T-cell (primary cell): Measurements from ENCODE around the gene CCDC70. TPM values are rescaled to one million over a fixed set of nuclear protein-coding genes. Genes with fewer than 3 reads are reported as not detected.
A peak's percentile ranks its signal among the peaks of the same experiment; 100 is the strongest.

Experiments used
- ATAC-seq, 4 experiments: fragments of 200-7000 bp in 3 of 4; fragments of 150-1000 bp in 1 of 4; cut with Tn5 transposase; replicated peaks in 1 of 4; 1 replicate in 3 of 4; 2 replicates in 1 of 4; pipeline ENCODE4 v1.10.0; 2021; ENCODE audit warnings: moderate library complexity in 3 of 4, mild to moderate bottlenecking in 2 of 4, moderate number of reproducible peaks in 1 of 4
- CTCF ChIA-PET, 2 donors: fragments of 300-600 bp; sonication (Branson Sonifier 250); formaldehyde crosslinking; loops; one replicate each; lab custom pipeline; 2022; ENCODE audit warnings: antibody characterized with exemption in 2 of 2; lab: Charles Lee
- POLR2A ChIA-PET, 2 donors: fragments of 300-600 bp; sonication (Branson Sonifier 250); formaldehyde crosslinking; loops; one replicate each; lab custom pipeline; 2022; ENCODE audit warnings: antibody characterized with exemption in 2 of 2; lab: Charles Lee
- DNase-seq, 35 experiments: peaks; one replicate each; pipeline versions ENCODE4 v3.0.0 to v3.0.0-alpha.2; 2013 to 2023
- H3K27ac ChIP-seq: one replicate; pipeline ENCODE4 v1.5.1; 2013; ENCODE audit warnings: low read length
- H3K27me3 ChIP-seq, 2 experiments: replicated peaks in 1 of 2; 1 replicate in 1 of 2; 2 replicates in 1 of 2; pipeline versions ENCODE4 v1.6.1 to v1.7.0; 2013; ENCODE audit warnings: low read length in 1 of 2, mixed read lengths in 1 of 2; ENCODE audit not compliant: control insufficient read depth in 2 of 2, insufficient read depth in 2 of 2; ENCODE audit errors: extremely low read depth in 1 of 2
- H3K36me3 ChIP-seq, 2 donors: 1 replicate in 1 of 2; 2 replicates in 1 of 2; pipeline versions ENCODE4 v1.6.1 to v1.7.0; 2013; ENCODE audit warnings: low read length in 1 of 2; ENCODE audit not compliant: control insufficient read depth in 2 of 2, insufficient read depth in 1 of 2; ENCODE audit errors: extremely low read depth in 1 of 2
- H3K4me1 ChIP-seq, 2 experiments: 1 replicate in 1 of 2; 2 replicates in 1 of 2; pipeline versions ENCODE4 v1.6.1 to v1.7.0; 2013; ENCODE audit warnings: low read length in 2 of 2, mixed read lengths in 1 of 2; ENCODE audit not compliant: insufficient read depth in 2 of 2, control insufficient read depth in 1 of 2; ENCODE audit errors: extremely low read depth in 1 of 2
- H3K4me3 ChIP-seq, 2 donors: 1 replicate in 1 of 2; 2 replicates in 1 of 2; pipeline versions ENCODE4 v1.5.1 to v1.7.0; 2013; ENCODE audit warnings: mild to moderate bottlenecking in 2 of 2, low read length in 1 of 2, moderate library complexity in 1 of 2; ENCODE audit not compliant: control insufficient read depth in 1 of 2; ENCODE audit errors: extremely low read depth in 1 of 2
- H3K9me3 ChIP-seq: 2 replicates; pipeline ENCODE4 v1.7.0; 2013
- H3K27ac Mint-ChIP-seq, 2 donors: one replicate each; pipeline ENCODE4 v1.8.0; 2020 to 2021; ENCODE audit warnings: mild to moderate bottlenecking in 2 of 2, mixed read lengths in 2 of 2
- H3K27me3 Mint-ChIP-seq, 2 donors: one replicate each; pipeline ENCODE4 v1.8.0; 2021 to 2022; ENCODE audit warnings: mixed read lengths in 2 of 2
- H3K36me3 Mint-ChIP-seq: one replicate; pipeline ENCODE4 v1.8.0; 2021; ENCODE audit warnings: mixed read lengths
- H3K4me1 Mint-ChIP-seq, 3 donors: one replicate each; pipeline ENCODE4 v1.8.0; 2020 to 2022; ENCODE audit warnings: mixed read lengths in 3 of 3, mild to moderate bottlenecking in 1 of 3
- H3K4me3 Mint-ChIP-seq, 3 donors: one replicate each; pipeline ENCODE4 v1.8.0; 2020 to 2022; ENCODE audit warnings: mild to moderate bottlenecking in 3 of 3, mixed read lengths in 3 of 3, moderate library complexity in 3 of 3
- H3K9me3 Mint-ChIP-seq, 3 donors: one replicate each; pipeline ENCODE4 v1.8.0; 2020 to 2022; ENCODE audit warnings: mixed read lengths in 3 of 3
- WGBS: methylation state at CpG from one replicate; pipeline ENCODE4 v1.1.5; 2013; ENCODE audit warnings: missing lambda C conversion rate; ENCODE audit not compliant: insufficient coverage; 5-methylcytosine and 5-hydroxymethylcytosine counted together
- total RNA-seq, 35 experiments: library from RNA in 6 of 35; stranded (reverse) in 6 of 35; fragments of 120-200 nt in 1 of 35; gene quantifications; one replicate each; pipeline versions ENCODE4 v1.2.1 to v1.2.4 and lab custom pipeline; 2013 to 2026

CCDC70 gene
- total RNA-seq, 5 donors from 2014 or later (not counting 1 experiment from before 2014, with no cell fraction given), result not detected

- 84% methylated on average over 7 of the region's 8 CpGs for WGBS
- Mint-ChIP-seq H3K27ac (peak overlapping the region; percentile 94 to 96), H3K4me1 (peaks cover 85 to 95% (median 93%) of the 10 kb centered on the region in 3 donors), H3K27me3 (no peaks in the 10 kb centered on the region), H3K36me3 (peaks cover 3% of the 10 kb centered on the region), H3K9me3 (no peaks in the 10 kb centered on the region), H3K4me3 (peak overlapping the region in 1 of 3 donors; percentile 91)
- ChIA-PET POLR2A (interaction anchor here in 1 of 2 donors (0.6 kb wide), 1 partner anchor 12 kb away, joined by 3 read pairs; no protein-coding TSS in a partner anchor), CTCF (no interaction called here)
- no peak for ATAC-seq
- H3K9me3 ChIP-seq, result no peaks in the 10 kb centered on the region
- H3K27me3 ChIP-seq, result no peaks in the 10 kb centered on the region
- peaks cover 10 to 23% of the 10 kb centered on the region in 2 donors for H3K36me3 ChIP-seq
- H3K4me3 ChIP-seq, result no peak overlapping the region
- peak overlapping the region; percentile 26 for H3K27ac ChIP-seq
- H3K4me1 ChIP-seq, result peaks cover 53 to 76% of the 10 kb centered on the region in 2 experiments
- DNase-seq, result no peak
These were observed 44.1 kb upstream of the CCDC70 start for GRCh38 chr13:51817717-51818116.

- no peaks in the 10 kb centered on the region for H3K27me3 ChIP-seq
- no peak overlapping the region for H3K4me3 ChIP-seq
- peak overlapping the region; percentile 75 for H3K27ac ChIP-seq
- ChIA-PET POLR2A (no interaction called here), CTCF (interaction anchor here (1.2 to 2.8 kb wide), 2 partner anchors 8 to 14 kb away, joined by 4 to 15 read pairs; no protein-coding TSS in a partner anchor)
- Mint-ChIP-seq H3K27ac (peak overlapping the region; percentile 94 to 96), H3K36me3 (peaks cover 3% of the 10 kb centered on the region), H3K9me3 (no peaks in the 10 kb centered on the region), H3K27me3 (no peaks in the 10 kb centered on the region), H3K4me3 (peak overlapping the region; percentile 13 to 91 (median 91)), H3K4me1 (peaks cover 86 to 96% (median 91%) of the 10 kb centered on the region in 3 donors)
- H3K36me3 ChIP-seq, result peaks cover 10 to 20% of the 10 kb centered on the region in 2 donors
- H3K4me1 ChIP-seq, result peaks cover 54 to 82% of the 10 kb centered on the region in 2 experiments
- DNase-seq (no peak), ATAC-seq (no peak)
- WGBS, result 100% methylated on average over 2 of the region's 4 CpGs
- no peaks in the 10 kb centered on the region for H3K9me3 ChIP-seq
These were observed 43.5 kb upstream of the CCDC70 start for GRCh38 chr13:51818276-51818675.

DNA sequence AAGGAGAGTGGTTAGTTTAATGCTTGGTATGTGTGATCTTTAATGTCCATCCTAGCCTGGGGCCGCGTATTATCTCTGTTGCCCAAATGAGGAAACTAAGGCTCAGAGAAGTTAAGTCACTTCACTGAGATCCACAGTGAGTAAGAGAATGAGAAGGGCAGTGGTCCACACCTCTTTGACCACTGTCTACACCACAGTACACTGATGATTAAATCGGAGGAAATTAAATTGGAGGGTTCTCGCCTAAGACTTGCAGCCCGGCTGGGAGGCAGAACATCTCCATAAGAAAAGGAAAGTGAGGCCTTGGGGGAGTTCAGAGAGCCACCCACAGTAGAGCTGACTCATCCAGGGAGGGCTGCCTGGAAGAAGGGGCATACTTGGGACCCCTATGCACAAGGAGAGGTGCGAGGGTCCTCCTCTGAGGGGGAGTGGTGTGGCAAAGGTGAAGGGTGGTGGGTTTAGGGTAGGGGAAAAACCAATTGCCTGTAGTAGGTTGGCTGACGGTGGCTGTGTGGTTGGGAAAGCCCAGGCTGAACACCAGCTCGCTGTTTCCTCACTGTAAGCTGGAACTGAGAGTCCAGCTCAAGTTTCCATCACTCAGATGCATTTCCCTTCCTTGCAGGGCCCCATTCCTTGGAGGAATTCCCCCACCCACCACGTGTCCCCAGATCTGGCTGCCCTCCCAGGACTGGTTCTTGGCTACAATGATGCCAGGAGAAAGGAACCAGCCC is 42.8 kb upstream of the CCDC70 start:
- ATAC-seq (peak in 1 of 4 experiments; percentile 42), DNase-seq (peak in 9 of 35 experiments; percentile 15 to 71 (median 31))
- peak overlapping the region; percentile 94 to 96 for H3K27ac Mint-ChIP-seq
- ChIA-PET POLR2A (interaction anchor here in 1 of 2 donors (0.6 to 0.7 kb wide), 2 partner anchors 43 to 366 kb away, joined by 3 read pairs; no protein-coding TSS in a partner anchor), CTCF (interaction anchor here (0.8 to 4.9 kb wide), 4 partner anchors 9 to 22 kb away, joined by 3 to 34 read pairs (median 10); no protein-coding TSS in a partner anchor)
- no peaks in the 10 kb centered on the region for H3K27me3 Mint-ChIP-seq
- H3K9me3 Mint-ChIP-seq, result no peaks in the 10 kb centered on the region
- 8% methylated on average over 4 of the region's 9 CpGs for WGBS
- H3K4me1 Mint-ChIP-seq, result peaks cover 87 to 99% (median 92%) of the 10 kb centered on the region in 3 donors
- Histone ChIP-seq H3K36me3 (peaks cover 5 to 18% of the 10 kb centered on the region in 2 donors), H3K27me3 (no peaks in the 10 kb centered on the region), H3K4me1 (peaks cover 56 to 83% of the 10 kb centered on the region in 2 experiments), H3K27ac (peak overlapping the region; percentile 75), H3K4me3 (peak overlapping the region; percentile 2 to 29), H3K9me3 (no peaks in the 10 kb centered on the region)
- H3K4me3 Mint-ChIP-seq, result peak overlapping the region; percentile 62 to 91 (median 91)
- peaks cover 3% of the 10 kb centered on the region for H3K36me3 Mint-ChIP-seq

DNA sequence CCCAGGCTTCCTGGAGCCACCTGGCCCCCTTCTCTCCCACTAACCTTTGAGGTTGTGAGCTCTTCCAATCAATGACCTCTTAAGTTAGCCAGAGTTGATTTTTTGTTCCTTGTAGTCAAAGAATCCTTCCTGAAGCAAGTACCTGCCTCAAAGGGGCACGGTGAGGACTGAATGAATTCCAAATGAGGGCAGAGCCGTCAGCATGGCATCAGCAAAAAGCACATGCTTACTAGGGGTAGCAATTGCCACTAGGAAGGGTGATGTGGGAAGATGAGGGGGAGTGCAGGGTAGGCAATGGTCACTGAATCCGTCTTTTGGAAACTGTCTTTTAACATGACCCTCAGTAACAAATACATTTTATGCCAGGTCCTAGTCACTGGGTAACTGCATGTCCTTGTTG is 42.2 kb upstream of the CCDC70 start:
- Mint-ChIP-seq H3K27me3 (no peaks in the 10 kb centered on the region), H3K27ac (peak overlapping the region; percentile 94 to 96), H3K4me3 (peak overlapping the region; percentile 62 to 91 (median 91)), H3K4me1 (peaks cover 87 to 98% (median 97%) of the 10 kb centered on the region in 3 donors), H3K9me3 (no peaks in the 10 kb centered on the region), H3K36me3 (peaks cover 3% of the 10 kb centered on the region)
- H3K4me1 ChIP-seq, result peaks cover 53 to 85% of the 10 kb centered on the region in 2 experiments
- peak in 1 of 35 experiments; percentile 8 for DNase-seq
- no peaks in the 10 kb centered on the region for H3K27me3 ChIP-seq
- CTCF ChIA-PET, result interaction anchor here (0.8 to 4.9 kb wide), 4 partner anchors 9 to 22 kb away, joined by 3 to 34 read pairs (median 10); no protein-coding TSS in a partner anchor
- POLR2A ChIA-PET, result interaction anchor here in 1 of 2 donors (0.6 to 0.7 kb wide), 2 partner anchors 43 to 366 kb away, joined by 3 read pairs; no protein-coding TSS in a partner anchor
- ATAC-seq, result no peak
- 27% methylated on average over 2 of the region's 3 CpGs for WGBS
- no peaks in the 10 kb centered on the region for H3K9me3 ChIP-seq
- peaks cover 5 to 15% of the 10 kb centered on the region in 2 donors for H3K36me3 ChIP-seq
- H3K27ac ChIP-seq, result peak overlapping the region; percentile 75
- H3K4me3 ChIP-seq, result peak overlapping the region; percentile 2 to 29

DNA sequence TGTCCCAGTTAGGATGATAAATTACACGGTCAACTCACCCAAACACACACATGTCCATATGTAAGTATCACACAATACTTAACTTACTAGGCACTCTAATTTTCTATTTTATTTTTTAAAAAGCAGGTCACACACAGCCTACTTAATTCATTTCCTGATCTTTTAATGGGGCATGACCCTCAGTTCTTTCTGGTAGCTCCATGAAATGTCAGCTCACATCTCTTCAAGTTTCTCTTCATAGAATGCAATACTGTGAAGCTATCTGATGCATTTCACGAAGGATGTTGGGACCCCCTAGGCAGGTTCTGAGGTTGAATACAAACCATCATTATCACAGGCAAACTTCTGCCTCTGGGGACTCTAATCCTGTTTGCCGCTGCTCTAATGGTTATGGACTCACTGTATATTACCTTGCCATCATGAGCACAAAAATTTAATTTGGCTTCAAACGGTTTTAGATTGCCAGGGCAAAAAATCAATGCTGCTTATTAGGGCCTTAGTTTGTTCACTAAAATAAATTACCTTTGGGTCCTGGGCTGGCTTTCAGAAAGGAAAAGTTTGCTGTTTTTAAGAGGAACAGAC is 41.7 kb upstream of the CCDC70 start:
- Histone ChIP-seq H3K4me1 (peaks cover 53 to 86% of the 10 kb centered on the region in 2 experiments), H3K9me3 (no peaks in the 10 kb centered on the region), H3K27ac (peak overlapping the region; percentile 75), H3K27me3 (no peaks in the 10 kb centered on the region), H3K4me3 (no peak overlapping the region), H3K36me3 (peaks cover 5 to 12% of the 10 kb centered on the region in 2 donors)
- peaks cover 84 to 97% (median 91%) of the 10 kb centered on the region in 3 donors for H3K4me1 Mint-ChIP-seq
- H3K9me3 Mint-ChIP-seq, result no peaks in the 10 kb centered on the region
- no CpG with 5 or more reads among the region's 4 CpGs for WGBS
- ChIA-PET CTCF (interaction anchor here (2.8 to 4.9 kb wide), 2 partner anchors 12 to 13 kb away, joined by 15 to 34 read pairs; no protein-coding TSS in a partner anchor), POLR2A (interaction anchor here in 1 of 2 donors (0.6 kb wide), 1 partner anchor 9 kb away, joined by 3 read pairs; no protein-coding TSS in a partner anchor)
- no peak for DNase-seq
- H3K36me3 Mint-ChIP-seq, result peaks cover 3% of the 10 kb centered on the region
- H3K4me3 Mint-ChIP-seq, result peak overlapping the region; percentile 84 to 91 (median 91)
- peak overlapping the region; percentile 94 to 96 for H3K27ac Mint-ChIP-seq
- H3K27me3 Mint-ChIP-seq, result no peaks in the 10 kb centered on the region
- no peak for ATAC-seq
